ENCODE results near the gene NXPH4.
A peak's percentile ranks its signal among the peaks of the same experiment; 100 is the strongest.

The NXPH4 gene

GRCh38 chr12:57219205-57219992 is 2.8 kb downstream of the NXPH4 start:
- DNase-seq (ENCODE audit: low spot score), result no peak

GRCh38 chr12:57219993-57220754 is 3.6 kb downstream of the NXPH4 start:
- no peak for DNase-seq (ENCODE audit: low spot score)

GRCh38 chr12:57220770-57221168 is 4.2 kb downstream of the NXPH4 start:
- DNase-seq (ENCODE audit: low spot score), result no peak

- DNase-seq (ENCODE audit: low spot score), result no peak
Observed at GRCh38 chr12:57221169-57221917, 4.7 kb downstream of the NXPH4 start.

GRCh38 chr12:57222286-57223190 is 5.9 kb downstream of the NXPH4 start:
- DNase-seq (ENCODE audit: low spot score), result no peak

- DNase-seq (ENCODE audit: low spot score), result no peak
Observed at GRCh38 chr12:57223191-57224165, 6.9 kb downstream of the NXPH4 start.

- DNase-seq (ENCODE audit: low spot score), result no peak
Observed at GRCh38 chr12:57224278-57224972, 7.8 kb downstream of the NXPH4 start.

GRCh38 chr12:57224973-57225679 is 8.5 kb downstream of the NXPH4 start:
- DNase-seq (ENCODE audit: low spot score), result peak; percentile 68

- DNase-seq (ENCODE audit: low spot score), result no peak
Observed at GRCh38 chr12:57225680-57226210, 9.2 kb downstream of the NXPH4 start.

GRCh38 chr12:57226588-57227314 is 10.2 kb downstream of the NXPH4 start:
- DNase-seq (ENCODE audit: low spot score), result no peak

- DNase-seq (ENCODE audit: low spot score), result no peak
Observed at GRCh38 chr12:57227315-57228115, 10.9 kb downstream of the NXPH4 start.

- DNase-seq (ENCODE audit: low spot score), result peak; percentile 44
Observed at GRCh38 chr12:57229046-57229633, 12.5 kb downstream of the NXPH4 start.

GRCh38 chr12:57229634-57230380 is 13.2 kb downstream of the NXPH4 start, which contains the start of gene SHMT2:
Gene SHMT2, plus strand, starts transcription at chr12:57229711. Its CDS starts 68 bp downstream, at chr12:57229779.
- peak; percentile 98 for DNase-seq (ENCODE audit: low spot score)

GRCh38 chr12:57230381-57231155 is 14.0 kb downstream of the NXPH4 start:
- DNase-seq (ENCODE audit: low spot score), result no peak

All from activated CD4-positive, alpha-beta T cell treated with anti-CD3 and anti-CD28 coated beads, Interleukin-2, Interleukin-4, amounts not matched to agents 100 ng/mL and 50 ng/mL, durations not matched to agents 16 hours and 8 hours (primary cell).